GM13977 (cell line): ENCODE results near the gene NPPA.

Source experiments
- DNase-seq: peaks from one replicate; pipeline ENCODE4 v3.0.0; 2012; ENCODE audit warnings: low spot score
- in situ Hi-C: fragments of 300-500 bp; cut with MboI; formaldehyde crosslinking; loops from one replicate; pipeline ENCODE4 v1.12.0; 2022; ENCODE audit warnings: low sequenced_read_pairs, low pct_unique_long_range_greater_than_20kb, mixed read lengths, inconsistent platforms; ENCODE audit not compliant: unreplicated experiment
- TF ChIP-seq, protein P1 (sequence below): IDR thresholded peaks from 2 replicates; pipeline ENCODE4 v1.5.1; 2012; ENCODE audit warnings: mild to moderate bottlenecking, control low read depth; ENCODE audit not compliant: insufficient read depth; ENCODE audit errors: extremely low read depth, missing control alignments

Gene NPPA

DNA sequence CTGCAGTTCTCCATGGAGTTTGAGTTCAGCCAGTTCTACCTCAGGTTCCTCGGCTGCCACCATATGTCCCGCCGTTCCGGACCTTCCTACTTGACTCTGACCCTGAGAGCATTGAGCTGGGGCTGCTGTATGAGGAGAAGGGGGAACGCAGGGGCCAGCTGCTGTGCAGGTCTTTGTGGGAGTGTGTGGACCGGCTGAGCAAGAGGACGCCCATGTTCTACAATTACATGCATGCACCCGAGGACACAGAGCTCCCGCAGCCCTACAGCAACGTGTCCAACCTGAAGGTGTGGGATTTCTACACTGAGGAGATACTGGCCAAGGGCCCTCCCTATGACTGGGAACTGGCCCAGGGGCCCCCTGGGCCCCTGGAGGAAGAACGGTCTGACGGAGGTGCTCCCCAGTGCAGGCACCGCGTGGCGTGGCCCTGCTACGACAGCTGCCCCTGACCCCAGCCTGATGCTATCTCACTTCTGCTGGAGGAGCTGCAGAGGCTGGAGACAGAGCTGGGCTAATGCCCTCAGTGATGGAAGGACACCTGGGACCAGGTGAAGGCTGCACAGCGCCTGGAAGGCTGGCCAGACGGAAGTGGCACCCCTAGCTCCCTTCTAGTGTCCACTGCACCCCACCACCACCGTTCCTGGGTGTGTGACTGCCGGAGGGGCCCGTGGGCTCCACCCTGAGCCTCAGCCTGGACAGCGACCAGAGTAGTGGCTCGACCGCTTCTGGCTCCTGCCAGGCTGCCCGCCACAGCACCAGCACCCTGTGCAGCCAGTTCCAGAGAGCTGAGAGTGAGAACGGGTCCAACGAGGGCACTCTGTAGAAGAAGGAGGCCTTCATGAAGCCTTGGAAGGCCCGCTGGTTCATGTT, 32.0 kb upstream of the NPPA start:
- in situ Hi-C loops = no loop called here

DNA sequence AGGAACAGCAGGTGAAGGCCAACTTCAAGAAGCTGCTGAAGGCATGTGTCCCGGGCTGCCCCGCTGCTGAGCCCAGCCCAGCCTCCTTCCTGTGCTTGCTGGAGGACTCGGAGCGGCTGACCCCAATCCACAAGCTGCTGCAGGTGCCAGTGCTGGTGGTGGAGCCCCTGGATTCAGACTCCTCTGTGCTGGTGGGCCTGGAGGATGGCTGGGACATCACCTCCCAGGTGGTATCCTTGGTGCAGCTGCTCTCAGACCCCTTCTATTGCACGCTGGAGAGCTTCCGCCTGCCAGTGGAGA, 31.3 kb upstream of the NPPA start:
- DNase-seq = no peak
- in situ Hi-C loops = no loop called here
- TF ChIP-seq, protein P1, sequence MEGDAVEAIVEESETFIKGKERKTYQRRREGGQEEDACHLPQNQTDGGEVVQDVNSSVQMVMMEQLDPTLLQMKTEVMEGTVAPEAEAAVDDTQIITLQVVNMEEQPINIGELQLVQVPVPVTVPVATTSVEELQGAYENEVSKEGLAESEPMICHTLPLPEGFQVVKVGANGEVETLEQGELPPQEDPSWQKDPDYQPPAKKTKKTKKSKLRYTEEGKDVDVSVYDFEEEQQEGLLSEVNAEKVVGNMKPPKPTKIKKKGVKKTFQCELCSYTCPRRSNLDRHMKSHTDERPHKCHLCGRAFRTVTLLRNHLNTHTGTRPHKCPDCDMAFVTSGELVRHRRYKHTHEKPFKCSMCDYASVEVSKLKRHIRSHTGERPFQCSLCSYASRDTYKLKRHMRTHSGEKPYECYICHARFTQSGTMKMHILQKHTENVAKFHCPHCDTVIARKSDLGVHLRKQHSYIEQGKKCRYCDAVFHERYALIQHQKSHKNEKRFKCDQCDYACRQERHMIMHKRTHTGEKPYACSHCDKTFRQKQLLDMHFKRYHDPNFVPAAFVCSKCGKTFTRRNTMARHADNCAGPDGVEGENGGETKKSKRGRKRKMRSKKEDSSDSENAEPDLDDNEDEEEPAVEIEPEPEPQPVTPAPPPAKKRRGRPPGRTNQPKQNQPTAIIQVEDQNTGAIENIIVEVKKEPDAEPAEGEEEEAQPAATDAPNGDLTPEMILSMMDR = no peak

More for the DNA sequence above, 32.0 kb upstream of the NPPA start:
- no peak for DNase-seq
- TF ChIP-seq, protein P1 = no peak

DNA sequence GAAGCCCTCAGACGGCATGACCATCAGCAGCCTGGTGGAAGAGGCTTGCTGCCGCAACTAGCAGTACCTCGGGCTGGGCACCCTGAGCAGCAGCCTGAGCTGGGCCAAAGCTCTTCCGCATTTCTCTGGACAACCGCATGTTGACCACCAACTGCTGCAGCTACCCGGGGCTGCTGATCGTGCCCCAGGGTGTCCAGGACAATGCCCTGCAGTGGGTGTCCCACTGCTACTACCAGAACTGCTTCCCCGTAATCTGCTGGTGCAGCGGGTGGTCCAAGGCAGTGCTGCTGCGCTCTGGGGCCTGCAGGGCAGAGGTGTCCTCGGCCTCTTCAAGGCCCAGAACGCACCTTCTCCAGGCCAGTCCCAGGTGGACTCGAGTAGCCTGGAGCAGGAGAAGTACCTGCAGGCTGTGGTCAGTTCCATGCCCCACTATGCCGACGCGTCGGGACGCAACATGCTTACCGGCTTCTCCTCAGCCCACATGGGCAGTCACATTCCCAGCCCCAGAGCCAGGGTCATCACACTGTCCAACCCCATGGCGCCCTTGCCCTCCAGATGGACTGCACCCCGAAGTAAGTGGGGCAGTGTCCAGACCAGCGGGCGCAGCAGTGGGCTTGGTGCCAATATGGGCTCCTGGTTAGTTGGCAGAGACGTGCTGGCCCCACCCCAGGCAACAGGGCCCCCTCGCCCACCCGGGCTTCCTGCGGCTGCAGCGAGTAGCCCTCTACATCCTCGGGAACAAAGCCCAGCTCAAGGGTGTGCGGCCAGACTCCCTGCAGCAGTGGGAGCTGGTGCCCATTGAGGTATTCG, 30.7 kb upstream of the NPPA start:
- DNase-seq = no peak
- TF ChIP-seq, protein P1 = no peak
- in situ Hi-C loops = no loop called here

DNA sequence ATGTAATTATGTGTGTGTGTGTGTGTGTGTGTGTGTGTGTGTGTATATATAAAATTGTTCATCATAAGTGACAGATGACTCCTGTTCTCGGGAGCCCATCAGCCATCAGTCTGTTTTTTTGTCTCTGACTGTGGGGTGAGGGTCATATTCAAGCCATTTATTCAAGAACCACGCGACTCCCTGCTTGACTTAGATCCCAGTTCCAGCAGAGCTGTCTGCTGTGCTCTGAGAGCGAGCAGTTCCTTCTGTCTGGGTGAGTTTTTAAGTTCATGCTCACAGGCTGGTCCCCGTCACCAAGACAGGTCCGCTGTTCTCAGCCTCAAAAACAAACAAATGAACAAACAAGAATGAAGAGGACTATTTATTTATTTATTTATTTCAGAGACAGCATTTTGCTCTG, 29.5 kb upstream of the NPPA start:
- in situ Hi-C loops = no loop called here
- TF ChIP-seq, protein P1 = no peak
- DNase-seq = no peak

DNA sequence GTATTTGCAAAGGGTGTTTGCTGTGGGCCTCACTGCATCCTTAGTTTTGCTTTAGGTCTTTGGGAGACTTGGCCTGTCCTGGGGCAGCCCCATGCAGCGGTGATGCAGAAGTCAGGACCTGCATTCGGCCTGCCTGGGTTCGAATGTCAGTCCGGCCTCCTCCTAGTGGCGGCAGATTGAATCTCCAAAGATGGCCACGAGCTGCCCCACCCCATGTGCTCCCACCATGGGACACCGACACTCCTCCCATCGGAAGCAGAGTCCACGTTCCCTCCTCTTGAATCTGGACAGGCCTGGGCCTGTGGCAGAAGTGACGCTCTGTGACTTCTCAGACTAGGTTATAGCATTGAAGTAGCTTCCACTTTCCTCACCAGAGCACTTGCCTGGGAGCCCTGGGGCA, 27.5 kb upstream of the NPPA start:
- DNase-seq = no peak
- in situ Hi-C loops = no loop called here
- TF ChIP-seq, protein P1 = no peak

DNA sequence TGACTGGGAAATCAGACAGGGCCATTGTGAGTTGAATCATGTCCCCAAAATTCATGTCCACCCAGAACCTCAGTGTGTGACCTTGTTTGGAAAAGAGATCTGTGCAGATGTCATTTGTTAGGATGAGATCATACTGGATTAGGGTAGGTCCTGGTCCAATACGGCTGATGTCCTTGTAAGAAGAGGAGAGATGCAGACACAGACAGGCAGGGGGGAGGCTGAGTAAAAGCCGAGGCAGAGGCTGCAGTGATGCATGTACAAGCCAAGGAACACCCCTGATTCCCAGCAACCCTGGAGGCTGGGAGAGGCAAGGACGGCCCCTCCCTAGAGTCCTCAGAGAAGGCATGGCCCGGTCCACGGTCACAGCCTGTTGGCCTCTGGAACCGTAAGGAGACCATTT, 27.0 kb upstream of the NPPA start:
- TF ChIP-seq, protein P1 = no peak
- in situ Hi-C loops = no loop called here
- DNase-seq = no peak
